Measurements from ENCODE around the gene COQ10A. TPM values are rescaled to one million over a fixed set of nuclear protein-coding genes. Genes with fewer than 3 reads are reported as not detected.

Gene COQ10A
- total RNA-seq, 1 donor from 2014 or later, result 15.9 TPM

GRCh38 chr12:56315249-56315621 lies 48.5 kb downstream of the COQ10A start:
- Mint-ChIP-seq H3K36me3 (ENCODE audit: low read depth) (peaks cover 34% of the 10 kb centered on the region), H3K4me3 (ENCODE audit: low read depth) (peak overlapping the region; percentile 99), H3K4me1 (ENCODE audit: low read depth) (peaks cover 6% of the 10 kb centered on the region), H3K27me3 (ENCODE audit: low read depth) (no peaks in the 10 kb centered on the region), H3K27ac (peak overlapping the region; percentile 98), H3K9me3 (no peaks in the 10 kb centered on the region)
- no peak for DNase-seq (ENCODE audit: low spot score)
- intact Hi-C loops (cut with micrococcal nuclease), result loop anchor here (5.0 kb wide), 2 partner anchors 132 to 198 kb away; partner anchors contain the start of genes RPL41, TIMELESS and ZC3H10

GRCh38 chr12:56315622-56316473 lies 49.1 kb downstream of the COQ10A start, which contains the start of gene CNPY2:
TSS of gene CNPY2 (minus strand) at chr12:56315988. CDS start at chr12:56315217, 771 bp downstream.
- H3K27ac Mint-ChIP-seq, result peak within 1 kb of the TSS; percentile 98
- H3K4me3 Mint-ChIP-seq (ENCODE audit: low read depth), result peak within 1 kb of the TSS; percentile 99
- peak; percentile 88 for DNase-seq (ENCODE audit: low spot score)
- H3K4me1 Mint-ChIP-seq (ENCODE audit: low read depth), result peaks cover 6% of the 10 kb centered on the region
- peaks cover 29% of the 10 kb centered on the region for H3K36me3 Mint-ChIP-seq (ENCODE audit: low read depth)
- H3K27me3 Mint-ChIP-seq (ENCODE audit: low read depth), result no peaks in the 10 kb centered on the region
- H3K9me3 Mint-ChIP-seq, result no peaks in the 10 kb centered on the region
- intact Hi-C loops (cut with micrococcal nuclease), result loop anchor here (1.0 to 5.0 kb wide), 6 partner anchors 16 to 199 kb away; partner anchors contain the start of genes CS, PAN2, RPL41 and SPRYD4

GRCh38 chr12:56317675-56318074 lies 50.9 kb downstream of the COQ10A start:
- no peak for DNase-seq (ENCODE audit: low spot score)
- peaks cover 31% of the 10 kb centered on the region for H3K36me3 Mint-ChIP-seq (ENCODE audit: low read depth)
- no peaks in the 10 kb centered on the region for H3K9me3 Mint-ChIP-seq
- peaks cover 6% of the 10 kb centered on the region for H3K4me1 Mint-ChIP-seq (ENCODE audit: low read depth)
- no peak overlapping the region for H3K27ac Mint-ChIP-seq
- H3K4me3 Mint-ChIP-seq (ENCODE audit: low read depth), result no peak overlapping the region
- no peaks in the 10 kb centered on the region for H3K27me3 Mint-ChIP-seq (ENCODE audit: low read depth)
- intact Hi-C loops (cut with micrococcal nuclease), result loop anchor here (5.0 kb wide), 2 partner anchors 130 to 200 kb away; partner anchors contain the start of genes RPL41, TIMELESS and ZC3H10

Other genes with a start within 250 kb of the COQ10A start
- 34.8 and 35.5 TPM in 2 replicates for gene IKZF4, start 245.9 kb upstream of the COQ10A start, total RNA-seq
- 43.9 and 45.2 TPM in 2 replicates for gene RPS26, start 225.0 kb upstream of the COQ10A start, total RNA-seq
- 0.11 and 0.71 TPM in 2 replicates for gene ERBB3, start 186.8 kb upstream of the COQ10A start, total RNA-seq
- gene PA2G4, start 162.4 kb upstream of the COQ10A start, total RNA-seq, result 356 and 364 TPM in 2 replicates
- 3,925 and 4,057 TPM in 2 replicates for gene RPL41, start 150.3 kb upstream of the COQ10A start, total RNA-seq
- 7.7 and 9.2 TPM in 2 replicates for gene ZC3H10, start 148.7 kb upstream of the COQ10A start, total RNA-seq
- 154 TPM in 2 replicates for gene ESYT1, start 138.7 kb upstream of the COQ10A start, total RNA-seq
- gene MYL6B, start 114.4 kb upstream of the COQ10A start, total RNA-seq, result 89.7 and 94.3 TPM in 2 replicates
- gene MYL6, start 108.6 kb upstream of the COQ10A start, total RNA-seq, result 1,051 and 1,067 TPM in 2 replicates
- 131 and 136 TPM in 2 replicates for gene SMARCC2, start 77.5 kb upstream of the COQ10A start, total RNA-seq
- gene RNF41, start 45.0 kb upstream of the COQ10A start, total RNA-seq, result 38.5 TPM in 2 replicates
- 77.3 and 86.8 TPM in 2 replicates for gene NABP2, start 42.6 kb upstream of the COQ10A start, total RNA-seq
- gene SLC39A5, start 36.9 kb upstream of the COQ10A start, total RNA-seq, result 0.39 and 1.4 TPM in 2 replicates
- 66.0 and 78.0 TPM in 2 replicates for gene ANKRD52, start 8.6 kb upstream of the COQ10A start, total RNA-seq
- 250 and 253 TPM in 2 replicates for gene CS, start 33.4 kb downstream of the COQ10A start, total RNA-seq
- gene CNPY2, start 49.0 kb downstream of the COQ10A start, total RNA-seq, result 160 and 165 TPM in 2 replicates
- gene PAN2, start 67.1 kb downstream of the COQ10A start, total RNA-seq, result 28.7 and 28.9 TPM in 2 replicates
- gene IL23A, start 71.9 kb downstream of the COQ10A start, total RNA-seq, result 30.4 and 31.0 TPM in 2 replicates
- gene STAT2, start 93.2 kb downstream of the COQ10A start, total RNA-seq, result 70.3 and 75.0 TPM in 2 replicates
- not detected in 2 replicates for gene APOF, start 95.9 kb downstream of the COQ10A start, total RNA-seq
- gene TIMELESS, start 182.5 kb downstream of the COQ10A start, total RNA-seq, result 43.7 and 45.6 TPM in 2 replicates
- gene MIP, start 187.7 kb downstream of the COQ10A start, total RNA-seq, result not detected in 2 replicates
- gene SPRYD4, start 201.6 kb downstream of the COQ10A start, total RNA-seq, result 4.4 and 4.5 TPM in 2 replicates
- gene GLS2, start 221.2 kb downstream of the COQ10A start, total RNA-seq, result 1.5 and 3.1 TPM in 2 replicates

All from activated T-helper 2 cell treated with anti-CD3 and anti-CD28 coated beads, Interferon-gamma antibody, Interleukin-2, Interleukin-4, amounts not matched to agents 10 μg/mL and 5 μg/mL and 100 μg/mL, durations not matched to agents 14 hours and 24 hours and 36 hours (primary cell).